Liver (tissue), 9 donors: ENCODE measurements around the gene PDE4B. TPM values are rescaled to one million over a fixed set of nuclear protein-coding genes. Genes with fewer than 3 reads are reported as not detected.
A peak's percentile ranks its signal among the peaks of the same experiment; 100 is the strongest.

Experiments used
- DNase-seq: peaks from one replicate; pipeline ENCODE4 v3.0.0-alpha.2; 2017; ENCODE audit warnings: low spot score
- H3K27ac ChIP-seq, 2 donors: one replicate each; pipeline ENCODE4 v1.7.0; 2013; ENCODE audit warnings: inconsistent platforms in 2 of 2, low read length in 2 of 2, control low read depth in 1 of 2, low read depth in 1 of 2, mild to moderate bottlenecking in 1 of 2
- H3K27me3 ChIP-seq, 4 donors: one replicate each; pipeline versions ENCODE4 v1.6.1 to v1.7.0; 2013; ENCODE audit warnings: low read length in 3 of 4, inconsistent platforms in 1 of 4, mild to moderate bottlenecking in 1 of 4, moderate library complexity in 1 of 4; ENCODE audit not compliant: control insufficient read depth in 4 of 4, insufficient read depth in 4 of 4
- H3K36me3 ChIP-seq, 4 donors: one replicate each; pipeline versions ENCODE4 v1.6.1 to v1.7.0; 2013; ENCODE audit warnings: low read length in 3 of 4, mild to moderate bottlenecking in 3 of 4, low read depth in 1 of 4, moderate library complexity in 1 of 4; ENCODE audit not compliant: control insufficient read depth in 4 of 4, insufficient read depth in 3 of 4
- H3K4me1 ChIP-seq, 4 donors: one replicate each; pipeline versions ENCODE4 v1.6.1 to v1.7.0; 2013; ENCODE audit warnings: low read length in 3 of 4, mild to moderate bottlenecking in 3 of 4, moderate library complexity in 1 of 4; ENCODE audit not compliant: control insufficient read depth in 4 of 4, insufficient read depth in 4 of 4
- H3K4me3 ChIP-seq, 3 donors: one replicate each; pipeline versions ENCODE4 v1.6.1 to v1.7.0; 2013; ENCODE audit warnings: low read length in 3 of 3, control low read depth in 1 of 3, low read depth in 1 of 3, mild to moderate bottlenecking in 1 of 3
- H3K9ac ChIP-seq, 2 donors: one replicate each; pipeline ENCODE4 v1.7.0; 2013; ENCODE audit warnings: low read length in 2 of 2, mild to moderate bottlenecking in 2 of 2, moderate library complexity in 2 of 2, control low read depth in 1 of 2, low read depth in 1 of 2
- H3K9me3 ChIP-seq, 4 donors: one replicate each; pipeline versions ENCODE4 v1.6.1 to v1.7.0; 2013; ENCODE audit warnings: low read length in 3 of 4; ENCODE audit not compliant: control insufficient read depth in 4 of 4
- GABPA ChIP-seq, 2 donors: IDR thresholded peaks in 1 of 2; conservative IDR thresholded peaks in 1 of 2; 2 replicates each; pipeline ENCODE4 v1.6.1; 2016; ENCODE audit warnings: antibody characterized with exemption in 2 of 2, mild to moderate bottlenecking in 1 of 2, moderate library complexity in 1 of 2
- JUND ChIP-seq, 2 donors: IDR thresholded peaks; 2 replicates each; pipeline ENCODE4 v1.6.1; 2016; ENCODE audit warnings: antibody characterized with exemption in 2 of 2
- MAX ChIP-seq: IDR thresholded peaks from 2 replicates; pipeline ENCODE4 v1.6.1; 2016; ENCODE audit warnings: antibody characterized with exemption
- RAD21 ChIP-seq, 2 donors: IDR thresholded peaks; 2 replicates each; pipeline ENCODE4 v1.6.1; 2016; ENCODE audit warnings: antibody characterized with exemption in 2 of 2, mild to moderate bottlenecking in 2 of 2
- SP1 ChIP-seq: IDR thresholded peaks from 2 replicates; pipeline ENCODE4 v1.6.1; 2018; ENCODE audit warnings: antibody characterized with exemption, mild to moderate bottlenecking
- YY1 ChIP-seq: IDR thresholded peaks from 2 replicates; pipeline ENCODE4 v1.6.1; 2016; ENCODE audit warnings: antibody characterized with exemption, mild to moderate bottlenecking
- WGBS: extraction: QIAGEN DNeasy Blood & Tissue Kit; methylation state at CpG from one replicate; pipeline ENCODE4 v1.1.7; 2013; 5-methylcytosine and 5-hydroxymethylcytosine counted together
- polyA plus RNA-seq, 2 donors: library from polyadenylated mRNA; stranded (reverse) in 1 of 2; unstranded in 1 of 2; fragments of 200-250 nt in 1 of 2; fragments of >200 nt in 1 of 2; fragmentation: Nextera tagmentation in 1 of 2; extraction: Ambion mirVana in 1 of 2; gene quantifications; one replicate each; pipeline versions ENCODE4 v1.2.1 to v1.2.3, GENCODE V29; 2013 to 2015
- total RNA-seq, 2 donors: library from RNA; depleted of rRNA; stranded (reverse); fragments of >200 nt; gene quantifications; one replicate each; pipeline ENCODE4 v1.2.3, GENCODE V29; 2014
- TF ChIP-seq, protein P1 (sequence below): IDR thresholded peaks from 2 replicates; pipeline ENCODE4 v1.6.1; 2016; ENCODE audit warnings: antibody characterized with exemption
- TF ChIP-seq, protein P2 (sequence below): IDR thresholded peaks from 2 replicates; pipeline ENCODE4 v1.6.1; 2016; ENCODE audit warnings: antibody characterized with exemption, mild to moderate bottlenecking
- donor health status: healthy.
- donor health status: healthy.
- donor health status: healthy.
- donor health status: healthy.
- donor health status: healthy.

Gene PDE4B
- total and polyA plus RNA-seq, 4 donors = 1.9 to 3.9 (median 2.7) TPM

DNA sequence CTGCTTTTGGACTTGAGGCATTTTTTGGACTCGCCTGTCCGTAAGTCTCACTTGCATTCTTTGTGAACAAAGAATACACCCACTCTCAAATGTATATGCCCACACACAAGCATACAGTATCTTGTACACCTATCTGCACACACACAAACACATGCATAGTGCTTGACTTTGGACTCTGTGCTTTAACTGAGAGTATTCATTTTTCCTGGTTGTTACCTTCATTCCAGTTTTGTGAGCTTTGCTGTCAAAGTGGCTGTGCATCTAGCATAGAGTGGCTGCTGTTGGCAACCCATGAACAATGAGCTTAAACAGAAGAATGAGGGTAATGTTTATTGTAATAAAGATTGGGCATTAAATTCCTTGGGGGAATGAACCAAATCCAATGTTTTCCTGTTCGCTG, 199.0 kb downstream of the PDE4B start:
- H3K27ac ChIP-seq = no peak overlapping the region
- DNase-seq = no peak
- no peaks in the 10 kb centered on the region for H3K9me3 ChIP-seq
- H3K27me3 ChIP-seq = peaks cover 0 to 3% (median 0%) of the 10 kb centered on the region in 4 donors
- TF ChIP-seq, protein P1, sequence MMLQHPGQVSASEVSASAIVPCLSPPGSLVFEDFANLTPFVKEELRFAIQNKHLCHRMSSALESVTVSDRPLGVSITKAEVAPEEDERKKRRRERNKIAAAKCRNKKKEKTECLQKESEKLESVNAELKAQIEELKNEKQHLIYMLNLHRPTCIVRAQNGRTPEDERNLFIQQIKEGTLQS = no peak
- no peak overlapping the region for H3K4me3 ChIP-seq
- 86% methylated on average over 3 of the region's 3 CpGs for WGBS
- H3K4me1 ChIP-seq = no peaks in the 10 kb centered on the region
- no peak overlapping the region for H3K9ac ChIP-seq
- H3K36me3 ChIP-seq = no peaks in the 10 kb centered on the region

DNA sequence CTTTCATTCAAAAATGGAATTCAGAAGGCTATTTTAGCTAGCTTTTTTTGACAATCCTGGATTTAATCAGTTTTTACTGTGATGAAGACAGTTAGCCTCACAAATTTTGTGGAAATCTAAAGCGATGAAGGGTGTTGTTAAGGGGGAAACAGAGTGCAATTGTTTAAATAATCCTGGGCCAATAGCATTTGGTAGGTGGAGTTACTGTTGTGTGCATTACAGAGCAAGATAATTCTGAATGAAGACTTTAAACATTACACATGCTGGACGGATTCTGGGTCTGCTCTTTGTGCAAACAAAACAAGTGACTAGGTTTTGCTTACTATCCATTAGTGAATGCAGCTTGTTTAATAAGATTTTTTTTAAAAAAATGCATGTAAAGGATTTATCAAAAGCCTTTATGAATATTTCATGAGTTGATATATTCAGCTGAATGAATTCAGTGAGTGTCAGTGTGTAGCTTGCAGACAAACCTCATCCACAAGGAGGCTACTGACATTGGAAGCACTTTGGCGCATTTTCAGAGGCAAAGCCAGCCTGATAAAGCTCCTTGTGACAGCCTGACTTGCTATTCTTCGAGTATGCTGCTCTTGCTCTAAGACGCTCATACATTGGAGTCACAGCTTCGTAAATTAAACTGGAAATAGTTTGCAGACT, 199.6 kb downstream of the PDE4B start:
- Histone ChIP-seq H3K36me3 (no peaks in the 10 kb centered on the region), H3K27ac (no peak overlapping the region), H3K4me3 (peak overlapping the region in 1 of 3 donors; percentile 17), H3K9me3 (no peaks in the 10 kb centered on the region), H3K27me3 (no peaks in the 10 kb centered on the region), H3K4me1 (no peaks in the 10 kb centered on the region), H3K9ac (no peak overlapping the region)
- no peak for DNase-seq
- TF ChIP-seq GABPA (IDR thresholded peaks at IDR 0.05 in 1 of 2, conservative IDR thresholded peaks at IDR 0.05 in 1 of 2) (no peak), RAD21 (IDR thresholded peaks at IDR 0.05) (peak in 1 of 2 donors; percentile 8)
- 42% methylated on average over 6 of the region's 6 CpGs for WGBS

- WGBS = 76% methylated on average over 7 of the region's 7 CpGs
- no peaks in the 10 kb centered on the region for H3K27me3 ChIP-seq
- H3K9me3 ChIP-seq = no peaks in the 10 kb centered on the region
- no peak overlapping the region for H3K27ac ChIP-seq
- H3K4me3 ChIP-seq = peak overlapping the region in 1 of 3 donors; percentile 17
- TF ChIP-seq JUND (IDR thresholded peaks at IDR 0.05) (no peak), YY1 (no peak), SP1 (no peak), MAX (no peak)
- TF ChIP-seq, protein P2, sequence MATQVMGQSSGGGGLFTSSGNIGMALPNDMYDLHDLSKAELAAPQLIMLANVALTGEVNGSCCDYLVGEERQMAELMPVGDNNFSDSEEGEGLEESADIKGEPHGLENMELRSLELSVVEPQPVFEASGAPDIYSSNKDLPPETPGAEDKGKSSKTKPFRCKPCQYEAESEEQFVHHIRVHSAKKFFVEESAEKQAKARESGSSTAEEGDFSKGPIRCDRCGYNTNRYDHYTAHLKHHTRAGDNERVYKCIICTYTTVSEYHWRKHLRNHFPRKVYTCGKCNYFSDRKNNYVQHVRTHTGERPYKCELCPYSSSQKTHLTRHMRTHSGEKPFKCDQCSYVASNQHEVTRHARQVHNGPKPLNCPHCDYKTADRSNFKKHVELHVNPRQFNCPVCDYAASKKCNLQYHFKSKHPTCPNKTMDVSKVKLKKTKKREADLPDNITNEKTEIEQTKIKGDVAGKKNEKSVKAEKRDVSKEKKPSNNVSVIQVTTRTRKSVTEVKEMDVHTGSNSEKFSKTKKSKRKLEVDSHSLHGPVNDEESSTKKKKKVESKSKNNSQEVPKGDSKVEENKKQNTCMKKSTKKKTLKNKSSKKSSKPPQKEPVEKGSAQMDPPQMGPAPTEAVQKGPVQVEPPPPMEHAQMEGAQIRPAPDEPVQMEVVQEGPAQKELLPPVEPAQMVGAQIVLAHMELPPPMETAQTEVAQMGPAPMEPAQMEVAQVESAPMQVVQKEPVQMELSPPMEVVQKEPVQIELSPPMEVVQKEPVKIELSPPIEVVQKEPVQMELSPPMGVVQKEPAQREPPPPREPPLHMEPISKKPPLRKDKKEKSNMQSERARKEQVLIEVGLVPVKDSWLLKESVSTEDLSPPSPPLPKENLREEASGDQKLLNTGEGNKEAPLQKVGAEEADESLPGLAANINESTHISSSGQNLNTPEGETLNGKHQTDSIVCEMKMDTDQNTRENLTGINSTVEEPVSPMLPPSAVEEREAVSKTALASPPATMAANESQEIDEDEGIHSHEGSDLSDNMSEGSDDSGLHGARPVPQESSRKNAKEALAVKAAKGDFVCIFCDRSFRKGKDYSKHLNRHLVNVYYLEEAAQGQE = no peak
- TF ChIP-seq, protein P1 = no peak
- DNase-seq = no peak
- no peaks in the 10 kb centered on the region for H3K36me3 ChIP-seq
- H3K4me1 ChIP-seq = no peaks in the 10 kb centered on the region
- no peak overlapping the region for H3K9ac ChIP-seq
Observed at GRCh38 chr1:65992831-65993271, 200.2 kb downstream of the PDE4B start.
